Neural progenitor cell (in vitro differentiated cells): ENCODE results near the gene NUDT16L1. TPM values are rescaled to one million over a fixed set of nuclear protein-coding genes. Genes with fewer than 3 reads are reported as not detected.

ENCODE experiments used
- DNase-seq: peaks from one replicate; pipeline ENCODE4 v3.0.0-alpha.2; 2016; ENCODE audit warnings: low spot score
- H2AFZ ChIP-seq: fragments of 200-600 bp; sonication (generic); replicated peaks from 2 replicates; pipeline ENCODE4 v1.6.1; 2016; ENCODE audit warnings: antibody characterized with exemption
- H3F3A ChIP-seq: fragments of 200-600 bp; sonication (generic); 2 replicates; pipeline ENCODE4 v1.6.1; 2016; ENCODE audit warnings: antibody characterized with exemption, low read depth
- H3K27ac ChIP-seq: fragments of 200-600 bp; sonication (generic); 2 replicates; pipeline ENCODE4 v1.5.1; 2016; ENCODE audit warnings: mild to moderate bottlenecking
- H3K27me3 ChIP-seq: fragments of 200-600 bp; sonication (generic); 2 replicates; pipeline ENCODE4 v1.6.1; 2016; ENCODE audit warnings: mild to moderate bottlenecking, moderate library complexity
- H3K36me3 ChIP-seq: fragments of 200-600 bp; sonication (generic); 2 replicates; pipeline ENCODE4 v1.5.1; 2016
- H3K4me1 ChIP-seq: fragments of 200-600 bp; sonication (generic); 2 replicates; pipeline ENCODE4 v1.6.1; 2016; ENCODE audit warnings: mixed run types
- H3K4me2 ChIP-seq: fragments of 200-600 bp; sonication (generic); 2 replicates; pipeline ENCODE4 v1.6.1; 2016
- H3K4me3 ChIP-seq: fragments of 200-600 bp; sonication (generic); 2 replicates; pipeline ENCODE4 v1.5.1; 2016
- H3K79me2 ChIP-seq: fragments of 200-600 bp; sonication (generic); 2 replicates; pipeline ENCODE4 v1.6.1; 2016; ENCODE audit warnings: low read depth
- H3K9ac ChIP-seq: fragments of 200-600 bp; sonication (generic); 2 replicates; pipeline ENCODE4 v1.6.1; 2016
- H3K9me3 ChIP-seq: fragments of 200-600 bp; sonication (generic); 2 replicates; pipeline ENCODE4 v1.5.1; 2016; ENCODE audit warnings: low read depth
- H4K20me1 ChIP-seq: fragments of 200-600 bp; sonication (generic); 2 replicates; pipeline ENCODE4 v1.6.1; 2016; ENCODE audit warnings: low read depth
- H3K27ac Mint-ChIP-seq: 3 replicates; pipeline ENCODE4 v1.8.0; 2021; ENCODE audit warnings: mixed read lengths
- H3K27me3 Mint-ChIP-seq: 2 replicates; pipeline ENCODE4 v1.8.0; 2022; ENCODE audit warnings: low read depth, mild to moderate bottlenecking, inconsistent platforms, moderate library complexity, mixed read lengths; ENCODE audit not compliant: insufficient read depth
- H3K36me3 Mint-ChIP-seq: 3 replicates; pipeline ENCODE4 v1.8.0; 2021; ENCODE audit warnings: mixed read lengths
- H3K4me1 Mint-ChIP-seq: 3 replicates; pipeline ENCODE4 v1.8.0; 2021; ENCODE audit warnings: mixed read lengths
- H3K4me3 Mint-ChIP-seq: 3 replicates; pipeline ENCODE4 v1.8.0; 2021; ENCODE audit warnings: mild to moderate bottlenecking, moderate library complexity, mixed read lengths
- H3K9me3 Mint-ChIP-seq: 3 replicates; pipeline ENCODE4 v1.8.0; 2020; ENCODE audit warnings: mixed read lengths
- EZH2 ChIP-seq: fragments of 200-600 bp; sonication (generic); IDR thresholded peaks from 2 replicates; pipeline ENCODE4 v1.6.1; 2017; ENCODE audit warnings: antibody characterized with exemption, mild to moderate bottlenecking, moderate library complexity
- EZH2phosphoT487 ChIP-seq: fragments of 200-600 bp; sonication (generic); IDR thresholded peaks from 2 replicates; pipeline ENCODE4 v1.6.1; 2017; ENCODE audit warnings: antibody characterized with exemption
- total RNA-seq: library from RNA; depleted of rRNA; stranded (reverse); fragments of >200 nt; gene quantifications from 2 replicates; pipeline ENCODE4 v1.2.3, GENCODE V29; 2015; ENCODE audit warnings: low replicate concordance
- TF ChIP-seq, protein P1 (sequence below): fragments of 200-600 bp; sonication (generic); IDR thresholded peaks from 2 replicates; pipeline ENCODE4 v1.5.1; 2017; ENCODE audit warnings: antibody characterized with exemption, mild to moderate bottlenecking

Gene NUDT16L1
- total RNA-seq, 1 donor from 2014 or later = 10.9 TPM

DNA sequence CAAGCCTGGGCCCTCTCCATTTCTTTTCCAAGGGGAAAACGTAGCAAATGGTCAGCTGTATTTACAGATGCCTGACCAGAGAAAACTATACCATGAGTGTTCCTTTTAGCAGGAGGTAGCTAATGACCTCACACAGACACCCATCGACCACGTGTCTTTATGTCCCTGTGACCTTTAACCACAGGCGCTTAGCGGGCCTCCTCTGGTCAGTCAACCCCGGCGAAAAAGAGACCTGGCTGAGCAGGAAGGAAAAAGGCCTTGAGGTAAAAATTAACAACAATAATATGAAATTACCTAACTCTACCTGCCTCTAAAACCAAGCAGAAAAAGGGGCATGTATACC, 9.1 kb downstream of the NUDT16L1 start:
- no peaks in the 10 kb centered on the region for H3K9me3 ChIP-seq
- H3K36me3 ChIP-seq = peaks cover under 1% of the 10 kb centered on the region
- peak overlapping the region; percentile 41 for H3K4me3 Mint-ChIP-seq
- no peak overlapping the region for H3K27ac ChIP-seq
- no peaks in the 10 kb centered on the region for H4K20me1 ChIP-seq
- no peaks in the 10 kb centered on the region for H3K79me2 ChIP-seq
- peaks cover 17% of the 10 kb centered on the region for H3K36me3 Mint-ChIP-seq
- H3K4me1 Mint-ChIP-seq = no peaks in the 10 kb centered on the region
- no peaks in the 10 kb centered on the region for H3K27me3 ChIP-seq
- no peak overlapping the region for H3K4me3 ChIP-seq
- no peaks in the 10 kb centered on the region for H3F3A ChIP-seq
- TF ChIP-seq, protein P1, sequence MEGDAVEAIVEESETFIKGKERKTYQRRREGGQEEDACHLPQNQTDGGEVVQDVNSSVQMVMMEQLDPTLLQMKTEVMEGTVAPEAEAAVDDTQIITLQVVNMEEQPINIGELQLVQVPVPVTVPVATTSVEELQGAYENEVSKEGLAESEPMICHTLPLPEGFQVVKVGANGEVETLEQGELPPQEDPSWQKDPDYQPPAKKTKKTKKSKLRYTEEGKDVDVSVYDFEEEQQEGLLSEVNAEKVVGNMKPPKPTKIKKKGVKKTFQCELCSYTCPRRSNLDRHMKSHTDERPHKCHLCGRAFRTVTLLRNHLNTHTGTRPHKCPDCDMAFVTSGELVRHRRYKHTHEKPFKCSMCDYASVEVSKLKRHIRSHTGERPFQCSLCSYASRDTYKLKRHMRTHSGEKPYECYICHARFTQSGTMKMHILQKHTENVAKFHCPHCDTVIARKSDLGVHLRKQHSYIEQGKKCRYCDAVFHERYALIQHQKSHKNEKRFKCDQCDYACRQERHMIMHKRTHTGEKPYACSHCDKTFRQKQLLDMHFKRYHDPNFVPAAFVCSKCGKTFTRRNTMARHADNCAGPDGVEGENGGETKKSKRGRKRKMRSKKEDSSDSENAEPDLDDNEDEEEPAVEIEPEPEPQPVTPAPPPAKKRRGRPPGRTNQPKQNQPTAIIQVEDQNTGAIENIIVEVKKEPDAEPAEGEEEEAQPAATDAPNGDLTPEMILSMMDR = no peak
- no peak for TF ChIP-seq EZH2phosphoT487
- no peak for TF ChIP-seq EZH2
- H3K9me3 Mint-ChIP-seq = no peaks in the 10 kb centered on the region
- no peak for DNase-seq
- H3K27me3 Mint-ChIP-seq = no peaks in the 10 kb centered on the region
- no peak overlapping the region for H3K9ac ChIP-seq
- H2AFZ ChIP-seq = no peak overlapping the region
- H3K4me2 ChIP-seq = no peak overlapping the region
- no peak overlapping the region for H3K27ac Mint-ChIP-seq
- no peaks in the 10 kb centered on the region for H3K4me1 ChIP-seq

- Histone ChIP-seq H3K36me3 (peaks cover 2% of the 10 kb centered on the region), H4K20me1 (no peaks in the 10 kb centered on the region), H3K4me3 (no peak overlapping the region), H3K79me2 (no peaks in the 10 kb centered on the region), H2AFZ (no peak overlapping the region), H3K27ac (no peak overlapping the region), H3K4me1 (no peaks in the 10 kb centered on the region), H3K9ac (no peak overlapping the region), H3F3A (no peaks in the 10 kb centered on the region), H3K27me3 (no peaks in the 10 kb centered on the region), H3K9me3 (no peaks in the 10 kb centered on the region), H3K4me2 (no peak overlapping the region)
- Mint-ChIP-seq H3K4me1 (no peaks in the 10 kb centered on the region), H3K27ac (no peak overlapping the region), H3K36me3 (peaks cover 17% of the 10 kb centered on the region), H3K27me3 (no peaks in the 10 kb centered on the region), H3K4me3 (no peak overlapping the region), H3K9me3 (no peaks in the 10 kb centered on the region)
- TF ChIP-seq, protein P1 = no peak
- TF ChIP-seq EZH2 (no peak), EZH2phosphoT487 (no peak)
- DNase-seq = no peak
Observed at GRCh38 chr16:4703906-4704305, 10.5 kb downstream of the NUDT16L1 start.

GRCh38 chr16:4704491-4704890, 11.1 kb downstream of the NUDT16L1 start:
- Histone ChIP-seq H3K4me1 (no peaks in the 10 kb centered on the region), H3K9me3 (no peaks in the 10 kb centered on the region), H4K20me1 (no peaks in the 10 kb centered on the region), H3K79me2 (no peaks in the 10 kb centered on the region), H3K4me2 (no peak overlapping the region), H3K9ac (no peak overlapping the region), H3F3A (no peaks in the 10 kb centered on the region), H3K36me3 (peaks cover 2% of the 10 kb centered on the region), H3K27ac (no peak overlapping the region), H3K4me3 (no peak overlapping the region), H3K27me3 (no peaks in the 10 kb centered on the region), H2AFZ (no peak overlapping the region)
- Mint-ChIP-seq H3K36me3 (peaks cover 17% of the 10 kb centered on the region), H3K4me3 (no peak overlapping the region), H3K27me3 (no peaks in the 10 kb centered on the region), H3K4me1 (no peaks in the 10 kb centered on the region), H3K27ac (no peak overlapping the region), H3K9me3 (no peaks in the 10 kb centered on the region)
- no peak for TF ChIP-seq EZH2
- TF ChIP-seq EZH2phosphoT487 = no peak
- TF ChIP-seq, protein P1 = no peak
- no peak for DNase-seq
